BJ (cell line): ENCODE results near the gene OR4X1. TPM values are rescaled to one million over a fixed set of nuclear protein-coding genes. Genes with fewer than 3 reads are reported as not detected.

Source experiments
- CTCF ChIA-PET: fragments of 350-600 bp; formaldehyde crosslinking; extraction: SDS; loops from one replicate; lab custom pipeline; 2021; ENCODE audit warnings: antibody characterized with exemption, inconsistent platforms; lab: Yijun Ruan, JAX
- POLR2A ChIA-PET: fragments of 300-600 bp; sonication (Branson Sonifier 250); formaldehyde crosslinking; extraction: SDS; loops from one replicate; lab custom pipeline; 2021; ENCODE audit warnings: antibody characterized with exemption; lab: Charles Lee
- DNase-seq: peaks from one replicate; pipeline ENCODE4 v3.0.0-alpha.2; 2011; ENCODE audit warnings: low read depth
- H3K27me3 ChIP-seq: 2 replicates; pipeline ENCODE4 v1.6.0; 2011; ENCODE audit warnings: low read length; ENCODE audit not compliant: control insufficient read depth, insufficient read depth
- H3K36me3 ChIP-seq: 2 replicates; pipeline ENCODE4 v1.5.1; 2011; ENCODE audit warnings: low read length; ENCODE audit not compliant: control insufficient read depth, insufficient read depth
- H3K4me3 ChIP-seq: 2 replicates; pipeline ENCODE4 v1.5.1; 2011; ENCODE audit warnings: low read depth, mild to moderate bottlenecking, control low read depth, low read length
- polyA plus RNA-seq: library from polyadenylated mRNA; depleted of rRNA; stranded (reverse); fragments of >200 nt; gene quantifications from 2 replicates; pipeline ENCODE4 v1.2.3, GENCODE V29; 2011
- TF ChIP-seq, protein P1 (sequence below): IDR thresholded peaks from 2 replicates; pipeline ENCODE4 v1.5.1; 2011; ENCODE audit warnings: low read depth, mild to moderate bottlenecking, control low read depth, inconsistent platforms, low read length, moderate library complexity; ENCODE audit not compliant: insufficient read depth

The OR4X1 gene
- polyA plus RNA-seq, 1 experiment = not detected

DNA sequence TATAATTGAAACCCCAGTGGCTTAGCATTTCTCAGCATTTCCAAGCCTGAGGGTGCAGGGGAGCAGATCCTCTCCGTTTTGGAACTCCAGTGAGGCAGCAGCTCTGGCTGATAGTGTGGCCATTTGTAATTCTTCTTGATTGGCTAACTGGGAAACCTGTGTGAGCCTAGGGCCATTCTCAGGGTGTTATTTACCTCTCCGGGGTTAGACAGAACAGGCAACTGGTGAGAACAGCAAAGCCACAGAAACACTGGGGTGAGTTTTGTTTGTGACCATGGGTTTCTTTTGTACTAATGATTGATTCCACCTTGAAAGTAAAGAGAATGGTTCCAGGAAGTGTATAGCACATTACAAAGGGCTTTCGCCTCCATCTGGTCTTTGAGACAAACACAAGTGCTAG lies 21.2 kb upstream of the OR4X1 start:
- Histone ChIP-seq H3K4me3 (no peak overlapping the region), H3K36me3 (no peaks in the 10 kb centered on the region), H3K27me3 (no peaks in the 10 kb centered on the region)
- TF ChIP-seq, protein P1, sequence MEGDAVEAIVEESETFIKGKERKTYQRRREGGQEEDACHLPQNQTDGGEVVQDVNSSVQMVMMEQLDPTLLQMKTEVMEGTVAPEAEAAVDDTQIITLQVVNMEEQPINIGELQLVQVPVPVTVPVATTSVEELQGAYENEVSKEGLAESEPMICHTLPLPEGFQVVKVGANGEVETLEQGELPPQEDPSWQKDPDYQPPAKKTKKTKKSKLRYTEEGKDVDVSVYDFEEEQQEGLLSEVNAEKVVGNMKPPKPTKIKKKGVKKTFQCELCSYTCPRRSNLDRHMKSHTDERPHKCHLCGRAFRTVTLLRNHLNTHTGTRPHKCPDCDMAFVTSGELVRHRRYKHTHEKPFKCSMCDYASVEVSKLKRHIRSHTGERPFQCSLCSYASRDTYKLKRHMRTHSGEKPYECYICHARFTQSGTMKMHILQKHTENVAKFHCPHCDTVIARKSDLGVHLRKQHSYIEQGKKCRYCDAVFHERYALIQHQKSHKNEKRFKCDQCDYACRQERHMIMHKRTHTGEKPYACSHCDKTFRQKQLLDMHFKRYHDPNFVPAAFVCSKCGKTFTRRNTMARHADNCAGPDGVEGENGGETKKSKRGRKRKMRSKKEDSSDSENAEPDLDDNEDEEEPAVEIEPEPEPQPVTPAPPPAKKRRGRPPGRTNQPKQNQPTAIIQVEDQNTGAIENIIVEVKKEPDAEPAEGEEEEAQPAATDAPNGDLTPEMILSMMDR = no peak
- ChIA-PET POLR2A (no interaction called here), CTCF (no interaction called here)
- DNase-seq = no peak

DNA sequence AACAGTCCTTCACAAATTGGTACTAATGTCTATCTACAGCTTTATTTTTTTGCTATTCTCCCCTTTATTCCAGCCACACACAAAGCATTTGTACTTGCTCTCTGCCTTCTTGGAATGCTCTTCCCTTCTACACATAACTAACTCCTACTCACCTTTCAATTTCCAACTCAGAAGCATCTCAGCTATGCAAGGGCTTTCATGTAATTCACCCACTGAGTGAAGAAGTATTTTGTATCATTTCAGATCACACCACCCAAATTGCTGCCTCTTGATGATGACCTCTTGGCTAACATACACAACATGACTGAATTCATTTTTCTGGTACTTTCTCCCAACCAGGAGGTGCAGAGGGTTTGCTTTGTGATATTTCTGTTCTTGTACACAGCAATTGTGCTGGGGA lies 18.9 kb upstream of the OR4X1 start, which contains the start of gene OR4X2:
Gene OR4X2, plus strand, starts transcription at position 301 of the 400 bp plus-strand sequence. Its CDS starts 0 bp downstream, at position 301.
- Histone ChIP-seq H3K4me3 (no peak within 1 kb of the TSS), H3K36me3 (no peaks in the 10 kb centered on the region), H3K27me3 (no peaks in the 10 kb centered on the region)
- CTCF ChIA-PET = no interaction called here
- DNase-seq = no peak
- TF ChIP-seq, protein P1 = no peak
- POLR2A ChIA-PET = no interaction called here

DNA sequence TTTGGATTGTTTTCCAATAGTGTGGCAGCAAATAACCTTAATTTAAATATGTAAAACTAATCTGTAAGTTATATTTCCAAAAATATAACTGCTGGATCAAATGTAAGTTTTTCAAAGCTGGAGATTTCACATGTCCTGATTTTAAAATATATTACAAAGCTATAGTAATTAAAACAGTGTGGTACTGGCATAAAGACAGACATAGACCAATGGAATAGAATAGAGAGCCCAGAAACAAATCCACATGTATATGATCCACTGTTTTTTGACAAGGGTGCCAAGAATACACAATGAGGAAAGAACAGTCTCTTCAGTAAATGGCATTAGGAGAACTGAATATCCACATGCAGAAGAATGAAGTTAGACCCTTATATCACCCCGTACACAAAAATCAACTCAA lies 14.8 kb upstream of the OR4X1 start:
- ChIA-PET CTCF (no interaction called here), POLR2A (no interaction called here)
- TF ChIP-seq, protein P1 = no peak
- H3K27me3 ChIP-seq = no peaks in the 10 kb centered on the region
- H3K36me3 ChIP-seq = no peaks in the 10 kb centered on the region
- no peak for DNase-seq
- no peak overlapping the region for H3K4me3 ChIP-seq

DNA sequence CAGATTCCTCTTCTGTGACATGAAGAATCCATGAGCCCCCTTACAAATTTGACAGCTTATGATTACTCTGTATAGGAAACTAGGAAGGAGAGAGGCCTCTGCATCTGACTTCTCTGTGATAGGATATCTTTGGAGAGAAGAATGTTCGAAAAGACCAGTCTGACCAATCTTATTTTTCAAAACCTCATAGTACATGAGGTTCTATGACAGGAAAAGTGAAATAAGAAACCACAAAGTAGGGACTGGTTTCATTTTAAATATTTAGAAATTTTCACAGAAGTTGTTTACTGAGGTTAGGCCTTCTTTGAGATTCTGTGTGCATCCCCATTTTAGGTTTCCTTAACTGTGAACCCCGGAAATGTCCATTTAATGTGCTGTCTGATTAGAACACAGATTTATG lies 2.1 kb upstream of the OR4X1 start:
- ChIA-PET CTCF (interaction anchor here (0.5 kb wide), 1 partner anchor 1884 kb away, joined by 3 read pairs; no protein-coding TSS in a partner anchor), POLR2A (no interaction called here)
- H3K4me3 ChIP-seq = no peak overlapping the region

DNA sequence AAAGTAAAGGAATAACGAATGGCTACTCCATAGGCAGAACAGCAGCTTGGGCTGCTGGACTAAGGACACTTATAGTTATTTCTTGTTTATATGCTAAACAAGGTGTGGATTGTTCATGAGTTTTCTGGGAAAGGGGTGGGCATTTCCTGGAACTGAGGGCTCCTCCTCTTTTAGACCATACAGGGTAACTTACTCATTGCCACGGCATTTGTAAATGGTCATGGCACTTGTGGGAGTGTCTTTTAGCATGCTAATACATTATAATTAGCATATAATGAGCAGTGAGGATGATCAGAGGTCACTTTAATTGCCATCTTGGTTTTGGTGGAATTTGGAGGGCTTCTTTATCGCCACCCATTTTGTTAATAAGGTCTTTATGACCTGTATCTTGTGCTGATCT lies 7.0 kb downstream of the OR4X1 start:
- Histone ChIP-seq H3K36me3 (no peaks in the 10 kb centered on the region), H3K27me3 (no peaks in the 10 kb centered on the region), H3K4me3 (no peak overlapping the region)
- ChIA-PET CTCF (no interaction called here), POLR2A (no interaction called here)
- TF ChIP-seq, protein P1 = no peak
- no peak for DNase-seq

More for the DNA sequence above, 2.1 kb upstream of the OR4X1 start:
- no peak for DNase-seq
- H3K27me3 ChIP-seq = no peaks in the 10 kb centered on the region
- TF ChIP-seq, protein P1 = no peak
- no peaks in the 10 kb centered on the region for H3K36me3 ChIP-seq
